Activated CD4-positive, alpha-beta T cell treated with anti-CD3 and anti-CD28 coated beads for 36 hours (primary cell): ENCODE data around the gene CES2. TPM values are rescaled to one million over a fixed set of nuclear protein-coding genes. Genes with fewer than 3 reads are reported as not detected.
"Not testable (repeated sequence)": the region's sequence is repeated elsewhere in the genome, so short reads cannot be mapped to it uniquely, and the experiment has no call there.

Experiments
- ATAC-seq: fragments of 200-7000 bp; cut with Tn5 transposase; one replicate; pipeline ENCODE4 v1.10.0; 2021; ENCODE audit warnings: mild to moderate bottlenecking, moderate library complexity
- CTCF ChIA-PET: fragments of 350-600 bp; sonication (Branson Sonifier 250); formaldehyde crosslinking; loops from one replicate; lab custom pipeline; 2021; ENCODE audit warnings: antibody characterized with exemption; lab: Charles Lee
- POLR2A ChIA-PET: fragments of 350-600 bp; sonication (Branson Sonifier 250); formaldehyde crosslinking; loops from one replicate; lab custom pipeline; 2021; ENCODE audit warnings: antibody characterized with exemption, inconsistent platforms; lab: Charles Lee
- DNase-seq: peaks from one replicate; pipeline ENCODE4 v3.0.0-alpha.2; 2020
- H3K27ac Mint-ChIP-seq: one replicate; pipeline ENCODE4 v1.8.0; 2021; ENCODE audit warnings: mixed read lengths
- H3K27me3 Mint-ChIP-seq: one replicate; pipeline ENCODE4 v1.8.0; 2021; ENCODE audit warnings: mixed read lengths
- H3K36me3 Mint-ChIP-seq: one replicate; pipeline ENCODE4 v1.8.0; 2021; ENCODE audit warnings: low read depth, mixed read lengths
- H3K4me1 Mint-ChIP-seq: one replicate; pipeline ENCODE4 v1.8.0; 2021; ENCODE audit warnings: mixed read lengths
- H3K4me3 Mint-ChIP-seq: one replicate; pipeline ENCODE4 v1.8.0; 2021; ENCODE audit warnings: mild to moderate bottlenecking, moderate library complexity, mixed read lengths
- H3K9me3 Mint-ChIP-seq: one replicate; pipeline ENCODE4 v1.8.0; 2021; ENCODE audit warnings: low read depth, mixed read lengths
- intact Hi-C, 2 experiments: fragments of 100-400 bp; cut with DNase I in 1 of 2; cut with micrococcal nuclease in 1 of 2; formaldehyde crosslinking; loops; one replicate each; pipeline versions ENCODE4 v1.14.2 to v1.15.1; 2022 to 2024; cut with DNase I, micrococcal nuclease
- total RNA-seq, 2 experiments: library from RNA; stranded (reverse); gene quantifications; one replicate each; pipeline ENCODE4 v1.2.3, GENCODE V29; 2021

Gene CES2
- total RNA-seq, 2 experiments from 2014 or later, result 30.5 to 31.6 TPM

- Mint-ChIP-seq H3K27ac (no peak overlapping the region), H3K9me3 (no peaks in the 10 kb centered on the region), H3K4me3 (no peak overlapping the region), H3K4me1 (peaks cover 13% of the 10 kb centered on the region), H3K36me3 (no peaks in the 10 kb centered on the region), H3K27me3 (no peaks in the 10 kb centered on the region)
- POLR2A ChIA-PET, result no interaction called here
- CTCF ChIA-PET, result interaction anchor here (0.8 to 1.6 kb wide), 4 partner anchors 9 to 169 kb away, joined by 3 to 7 read pairs (median 4); no protein-coding TSS in a partner anchor
- ATAC-seq (peak; percentile 73), DNase-seq (no peak)
- intact Hi-C loops, result loop anchor here in 1 of 2 experiments (10.0 kb wide), 1 partner anchor 444 kb away; the partner anchor contains the start of gene ZDHHC1
Observed at GRCh38 chr16:66970775-66971720, 35.7 kb downstream of the CES2 start.

- H3K27ac Mint-ChIP-seq, result no peak overlapping the region
- ChIA-PET CTCF (no interaction called here), POLR2A (no interaction called here)
- ATAC-seq (no peak), DNase-seq (no peak)
- intact Hi-C loops, result loop anchor here in 1 of 2 experiments (10.0 kb wide), 1 partner anchor 442 kb away; the partner anchor contains the start of gene ZDHHC1
- no peaks in the 10 kb centered on the region for H3K36me3 Mint-ChIP-seq
- peaks cover 3% of the 10 kb centered on the region for H3K27me3 Mint-ChIP-seq
- H3K9me3 Mint-ChIP-seq, result no peaks in the 10 kb centered on the region
- peaks cover 14% of the 10 kb centered on the region for H3K4me1 Mint-ChIP-seq
- H3K4me3 Mint-ChIP-seq, result no peak overlapping the region
Observed at GRCh38 chr16:66972983-66973382, 37.7 kb downstream of the CES2 start.

DNA sequence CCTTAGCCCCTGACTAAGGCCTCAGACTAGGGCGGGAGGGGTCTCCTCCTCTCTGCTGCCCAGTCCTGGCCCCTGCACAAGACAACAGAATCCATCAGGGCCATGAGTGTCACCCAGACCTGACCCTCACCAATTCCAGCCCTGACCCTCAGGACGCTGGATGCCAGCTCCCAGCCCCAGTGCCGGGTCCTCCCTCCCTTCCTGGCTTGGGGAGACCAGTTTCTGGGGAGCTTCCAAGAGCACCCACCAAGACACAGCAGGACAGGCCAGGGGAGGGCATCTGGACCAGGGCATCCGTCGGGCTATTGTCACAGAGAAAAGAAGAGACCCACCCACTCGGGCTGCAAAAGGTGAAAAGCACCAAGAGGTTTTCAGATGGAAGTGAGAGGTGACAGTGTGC, 38.4 kb downstream of the CES2 start:
- Mint-ChIP-seq H3K9me3 (no peaks in the 10 kb centered on the region), H3K4me1 (peaks cover 21% of the 10 kb centered on the region), H3K27me3 (peaks cover 3% of the 10 kb centered on the region), H3K4me3 (no peak overlapping the region), H3K36me3 (no peaks in the 10 kb centered on the region), H3K27ac (no peak overlapping the region)
- DNase-seq (no peak), ATAC-seq (no peak)
- intact Hi-C loops, result loop anchor here in 1 of 2 experiments (10.0 kb wide), 1 partner anchor 441 kb away; the partner anchor contains the start of gene ZDHHC1
- ChIA-PET CTCF (interaction anchor here (1.3 to 1.5 kb wide), 3 partner anchors 18 to 182 kb away, joined by 3 to 5 read pairs (median 4); no protein-coding TSS in a partner anchor), POLR2A (no interaction called here)

GRCh38 chr16:66974156-66974931, 39.0 kb downstream of the CES2 start:
- intact Hi-C loops, result loop anchor here in 1 of 2 experiments (10.0 kb wide), 1 partner anchor 440 kb away; the partner anchor contains the start of gene ZDHHC1
- Mint-ChIP-seq H3K27ac (peak overlapping the region; percentile 61), H3K4me1 (peaks cover 23% of the 10 kb centered on the region), H3K4me3 (peak overlapping the region; percentile 62)
- CTCF ChIA-PET, result interaction anchor here (0.6 to 2.1 kb wide), 11 partner anchors 16 to 211 kb away, joined by 3 to 7 read pairs (median 3); no protein-coding TSS in a partner anchor
- ATAC-seq, H3K36me3 Mint-ChIP-seq, DNase-seq, H3K27me3 Mint-ChIP-seq, H3K9me3 Mint-ChIP-seq, POLR2A ChIA-PET: not testable (repeated sequence)

- Mint-ChIP-seq H3K4me3 (peak overlapping the region; percentile 62), H3K27ac (peak overlapping the region; percentile 61), H3K4me1 (peaks cover 24% of the 10 kb centered on the region)
- CTCF ChIA-PET, result interaction anchor here (0.7 to 2.1 kb wide), 10 partner anchors 14 to 210 kb away, joined by 3 to 7 read pairs (median 4); partner anchors contain the start of gene CES3
- POLR2A ChIA-PET, H3K36me3 Mint-ChIP-seq, H3K27me3 Mint-ChIP-seq, ATAC-seq, H3K9me3 Mint-ChIP-seq: not testable (repeated sequence)
- peak; percentile 77 for DNase-seq
- intact Hi-C loops, result loop anchor here in 1 of 2 experiments (10.0 kb wide), 1 partner anchor 440 kb away; the partner anchor contains the start of gene ZDHHC1
Observed at GRCh38 chr16:66974932-66975246, 39.6 kb downstream of the CES2 start.

DNA sequence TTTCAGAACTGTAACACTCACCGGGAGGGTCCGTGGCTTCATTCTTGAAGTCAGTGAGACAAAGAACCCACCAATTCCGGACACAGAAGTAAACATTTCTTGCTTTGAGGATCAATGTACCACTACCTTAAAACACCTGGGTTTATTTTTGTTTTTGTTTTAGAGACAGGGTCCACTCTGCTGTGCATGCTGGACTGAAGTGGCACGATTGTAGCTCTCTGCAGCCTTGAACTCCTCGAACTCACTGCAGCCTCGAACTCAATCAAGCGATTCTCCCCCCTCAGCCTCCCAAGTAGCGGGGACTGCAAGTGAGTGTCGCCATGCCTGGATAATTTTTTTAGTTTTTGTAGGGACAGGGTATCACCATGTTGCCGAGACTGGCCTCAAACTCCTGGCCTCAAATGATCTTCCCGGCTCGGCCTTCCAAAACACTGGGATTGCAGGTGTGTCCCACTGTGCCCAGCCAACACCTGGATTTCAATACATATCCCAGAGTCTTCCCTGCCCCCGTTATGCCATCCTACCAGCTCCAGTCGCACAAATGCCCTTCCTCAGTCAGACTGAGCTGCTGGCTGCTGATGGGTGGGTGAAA, 40.1 kb downstream of the CES2 start:
- Mint-ChIP-seq H3K36me3 (no peaks in the 10 kb centered on the region), H3K27me3 (peaks cover 3% of the 10 kb centered on the region), H3K27ac (no peak overlapping the region), H3K4me3 (peak overlapping the region; percentile 62), H3K9me3 (no peaks in the 10 kb centered on the region), H3K4me1 (peaks cover 24% of the 10 kb centered on the region)
- CTCF ChIA-PET, result interaction anchor here (0.9 to 2.1 kb wide), 24 partner anchors 10 to 210 kb away, joined by 3 to 9 read pairs (median 4); partner anchors contain the start of genes B3GNT9 and CES3
- POLR2A ChIA-PET, result no interaction called here
- ATAC-seq (no peak), DNase-seq (no peak)
- intact Hi-C loops, result loop anchor here in 1 of 2 experiments (10.0 kb wide), 1 partner anchor 439 kb away; the partner anchor contains the start of gene ZDHHC1

GRCh38 chr16:66976746-66977145, 41.4 kb downstream of the CES2 start:
- Mint-ChIP-seq H3K36me3 (no peaks in the 10 kb centered on the region), H3K9me3 (no peaks in the 10 kb centered on the region), H3K4me3 (no peak overlapping the region), H3K27ac (no peak overlapping the region), H3K4me1 (peaks cover 31% of the 10 kb centered on the region), H3K27me3 (peaks cover 3% of the 10 kb centered on the region)
- DNase-seq (no peak), ATAC-seq (no peak)
- intact Hi-C loops, result loop anchor here (1.0 to 10.0 kb wide), 6 partner anchors 22 to 438 kb away; partner anchors contain the start of gene ZDHHC1 (in 1 of the 2)
- CTCF ChIA-PET, result interaction anchor here (0.6 to 2.0 kb wide), 20 partner anchors 9 to 186 kb away, joined by 3 to 9 read pairs (median 4); partner anchors contain the start of genes B3GNT9 and CES3
- POLR2A ChIA-PET, result interaction anchor here (0.9 kb wide), 1 partner anchor 105 kb away, joined by 4 read pairs; no protein-coding TSS in a partner anchor

DNA sequence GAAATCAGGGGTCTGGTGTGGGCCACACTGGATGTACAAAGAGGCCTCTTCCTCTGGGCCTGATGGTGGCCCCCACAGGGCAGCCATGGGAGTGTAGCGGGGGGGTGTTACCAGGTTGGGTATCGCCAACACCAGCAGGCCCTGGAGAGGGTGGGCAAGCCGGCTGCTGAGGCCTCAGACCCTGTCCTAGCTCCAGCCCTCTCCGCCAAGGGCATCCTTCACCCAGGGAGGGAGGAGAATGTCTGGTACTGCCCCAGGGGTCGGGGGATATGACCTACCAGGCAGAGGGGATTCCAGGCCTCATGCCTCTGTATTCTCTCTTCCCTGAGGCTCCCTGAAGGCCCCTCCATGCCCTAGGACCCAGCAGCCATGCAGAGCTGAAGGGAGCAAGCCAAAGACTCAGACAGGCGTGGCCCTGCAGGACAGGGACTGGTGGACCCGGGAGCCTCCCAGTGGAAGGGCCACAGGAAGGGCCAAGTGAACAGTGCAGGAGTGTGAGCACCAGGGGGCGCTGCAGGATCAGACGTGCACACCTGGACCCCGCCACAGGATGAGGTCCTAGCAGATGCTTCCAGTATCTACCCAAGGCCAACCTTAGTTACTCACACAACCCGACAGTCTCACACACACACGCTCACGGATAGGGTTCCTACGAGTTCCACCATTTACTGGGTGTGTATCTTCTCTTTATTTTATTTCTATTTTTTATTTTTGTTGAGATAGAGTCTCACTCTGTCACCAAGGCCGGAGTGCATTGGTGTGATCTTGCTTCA, 42.2 kb downstream of the CES2 start:
- ChIA-PET POLR2A (no interaction called here), CTCF (interaction anchor here (0.6 to 2.9 kb wide), 17 partner anchors 12 to 178 kb away, joined by 3 to 14 read pairs (median 3); no protein-coding TSS in a partner anchor)
- ATAC-seq (peak; percentile 97), DNase-seq (peak; percentile 96)
- peak overlapping the region; percentile 31 for H3K27ac Mint-ChIP-seq
- no peaks in the 10 kb centered on the region for H3K36me3 Mint-ChIP-seq
- no peak overlapping the region for H3K4me3 Mint-ChIP-seq
- intact Hi-C loops, result loop anchor here (1.0 to 10.0 kb wide), 6 partner anchors 23 to 437 kb away; partner anchors contain the start of gene ZDHHC1 (in 1 of the 2)
- peaks cover 31% of the 10 kb centered on the region for H3K4me1 Mint-ChIP-seq
- no peaks in the 10 kb centered on the region for H3K9me3 Mint-ChIP-seq
- peaks cover 3% of the 10 kb centered on the region for H3K27me3 Mint-ChIP-seq

DNA sequence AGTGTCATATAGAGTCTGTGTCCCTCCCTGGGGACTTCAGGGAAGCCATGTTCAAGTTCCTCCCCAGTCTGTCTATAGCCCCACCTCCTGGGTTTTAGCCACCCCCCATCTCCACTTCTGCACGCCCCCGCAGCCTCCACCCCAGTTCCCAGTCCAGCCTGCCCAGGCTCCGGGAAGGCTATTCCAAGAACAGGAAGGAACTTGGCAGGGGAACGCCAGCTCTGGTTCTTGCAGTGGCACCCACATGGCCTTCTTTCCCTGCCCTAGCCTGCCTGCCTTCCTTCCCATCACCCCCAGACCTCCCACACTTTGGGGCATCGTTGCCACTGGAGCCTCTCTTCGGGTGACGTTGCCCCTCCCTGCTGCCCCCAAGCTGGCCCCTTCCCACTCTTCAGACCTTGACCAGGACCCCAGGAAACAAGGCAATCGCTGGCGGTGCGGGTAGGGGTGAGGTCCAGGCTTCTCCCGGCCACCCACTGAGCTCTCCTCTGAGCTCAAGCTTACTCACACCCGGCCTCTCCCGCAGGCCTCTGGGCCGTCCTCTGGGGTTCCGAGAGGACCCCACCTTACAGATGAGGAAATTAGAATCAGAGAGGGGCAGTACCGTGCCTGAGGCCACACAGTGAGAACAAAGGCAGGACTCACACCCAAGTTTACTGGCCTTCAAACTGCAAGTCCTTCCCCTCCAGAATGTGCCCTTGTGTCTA, 43.8 kb downstream of the CES2 start:
- POLR2A ChIA-PET, result interaction anchor here (0.6 kb wide), 1 partner anchor 253 kb away, joined by 4 read pairs; no protein-coding TSS in a partner anchor
- peak overlapping the region; percentile 47 for H3K27ac Mint-ChIP-seq

More for the DNA sequence above, 43.8 kb downstream of the CES2 start:
- Mint-ChIP-seq H3K27me3 (peaks cover 3% of the 10 kb centered on the region), H3K4me1 (peaks cover 41% of the 10 kb centered on the region), H3K36me3 (no peaks in the 10 kb centered on the region), H3K4me3 (no peak overlapping the region), H3K9me3 (no peaks in the 10 kb centered on the region)
- ATAC-seq (no peak), DNase-seq (no peak)
- intact Hi-C loops, result loop anchor here in 1 of 2 experiments (10.0 kb wide), 1 partner anchor 436 kb away; the partner anchor contains the start of gene ZDHHC1
- CTCF ChIA-PET, result interaction anchor here (1.0 to 2.9 kb wide), 6 partner anchors 34 to 191 kb away, joined by 3 to 14 read pairs (median 6); partner anchors contain the start of gene NOL3
